GM15510 (cell line): ENCODE measurements around the gene MAD1L1.

ENCODE experiments used
- POLR2A ChIP-seq: IDR thresholded peaks from 3 replicates; pipeline ENCODE4 v1.6.1; 2011; ENCODE audit warnings: borderline replicate concordance; ENCODE audit not compliant: insufficient read length; ENCODE audit errors: extremely low read depth

MAD1L1 gene

GRCh38 chr7:2142386-2142785, 90.4 kb downstream of the MAD1L1 start:
- no peak for TF ChIP-seq POLR2A

GRCh38 chr7:2141651-2142050, 91.1 kb downstream of the MAD1L1 start:
- TF ChIP-seq POLR2A = no peak

- no peak for TF ChIP-seq POLR2A
These were observed 91.7 kb downstream of the MAD1L1 start for GRCh38 chr7:2141021-2141410.

- no peak for TF ChIP-seq POLR2A
These were observed 92.3 kb downstream of the MAD1L1 start for GRCh38 chr7:2140216-2141020.

- TF ChIP-seq POLR2A = no peak
These were observed 93.6 kb downstream of the MAD1L1 start for GRCh38 chr7:2139004-2139699.

- TF ChIP-seq POLR2A = peak; percentile 21
These were observed 94.5 kb downstream of the MAD1L1 start for GRCh38 chr7:2138146-2138765.

GRCh38 chr7:2134740-2135139, 98.0 kb downstream of the MAD1L1 start:
- no peak for TF ChIP-seq POLR2A

GRCh38 chr7:2132243-2132642, 100.5 kb downstream of the MAD1L1 start:
- TF ChIP-seq POLR2A = no peak

GRCh38 chr7:2131800-2132199, 100.9 kb downstream of the MAD1L1 start:
- TF ChIP-seq POLR2A = no peak

GRCh38 chr7:2131341-2131740, 101.4 kb downstream of the MAD1L1 start:
- no peak for TF ChIP-seq POLR2A

GRCh38 chr7:2130096-2130375, 102.7 kb downstream of the MAD1L1 start:
- no peak for TF ChIP-seq POLR2A

- no peak for TF ChIP-seq POLR2A
These were observed 103.2 kb downstream of the MAD1L1 start for GRCh38 chr7:2129323-2130095.

- TF ChIP-seq POLR2A = no peak
These were observed 104.0 kb downstream of the MAD1L1 start for GRCh38 chr7:2128601-2129322.

GRCh38 chr7:2126621-2127020, 106.1 kb downstream of the MAD1L1 start:
- no peak for TF ChIP-seq POLR2A
